NCI-H2029 treated with DMSO at 0.1 percent for 48 hours (cell line): Measurements from ENCODE around the gene LCMT2.
"Not testable (repeated sequence)": the region's sequence is repeated elsewhere in the genome, so short reads cannot be mapped to it uniquely, and the experiment has no call there.

Source experiments
- DNase-seq: peaks from one replicate; lab custom pipeline; 2025; lab: John Stamatoyannopoulos, UW

LCMT2 gene

DNA sequence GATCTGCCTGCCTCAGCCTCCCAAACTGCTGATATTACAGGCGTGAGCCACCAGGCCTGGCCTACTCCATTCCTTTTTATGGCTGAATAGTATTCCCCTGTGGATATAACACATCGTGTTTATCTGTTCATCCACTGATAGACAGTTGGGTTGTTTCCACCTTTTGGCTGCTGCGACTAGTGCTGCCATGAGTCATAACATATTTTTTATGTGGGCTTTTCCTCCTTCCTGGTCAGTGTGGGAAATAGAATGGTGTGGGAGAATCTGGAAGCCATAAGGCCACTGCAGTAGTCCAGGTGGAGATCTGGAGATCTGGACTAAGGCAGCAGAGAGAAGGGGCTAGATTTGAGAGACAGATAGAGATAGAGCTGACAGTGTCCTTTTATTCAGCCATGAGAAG lies 16.2 kb downstream of the LCMT2 start:
- DNase-seq: no peak

DNA sequence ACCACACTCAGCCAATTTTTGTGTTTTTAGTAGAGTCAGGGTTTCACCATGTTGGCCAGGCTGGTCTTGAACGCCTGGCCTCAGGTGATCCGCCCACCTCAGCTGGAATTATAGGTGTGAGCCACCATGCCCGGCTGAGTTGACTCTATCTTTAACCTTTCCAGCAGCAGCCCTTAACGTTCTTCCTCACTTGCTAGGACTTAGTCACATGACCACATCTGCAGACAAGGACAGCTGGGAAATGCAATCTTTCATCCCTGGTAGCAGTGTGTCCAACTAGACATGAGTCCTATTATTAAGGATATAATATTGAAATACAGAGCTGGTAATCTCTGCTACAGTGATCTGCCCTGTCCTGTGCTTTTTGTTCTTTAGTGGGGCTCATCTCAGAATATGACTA lies 18.0 kb downstream of the LCMT2 start:
- no peak for DNase-seq

- no peak for DNase-seq
Measured at GRCh38 chr15:43302205-43302817, 28.1 kb downstream of the LCMT2 start, which contains the start of gene TGM7. TSS of gene TGM7 (minus strand) at chr15:43302255.

DNA sequence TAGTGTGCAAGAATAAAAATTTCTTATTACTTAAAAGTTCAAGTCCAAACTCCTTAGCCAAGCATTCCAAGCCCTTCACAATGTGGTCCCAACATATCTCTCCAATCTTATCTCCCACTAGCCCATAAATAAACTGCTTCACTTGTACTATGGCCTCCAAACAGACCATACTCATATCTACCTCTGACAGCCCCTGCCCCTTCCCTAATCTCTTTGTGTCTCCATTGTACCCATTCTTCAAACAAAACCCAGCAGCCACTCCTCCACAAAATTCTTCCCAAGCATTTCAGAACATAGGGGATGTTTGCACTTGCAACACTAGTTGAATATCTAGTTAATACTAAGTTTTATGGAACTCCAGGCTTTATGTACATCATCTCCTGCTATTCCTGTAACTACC lies 30.5 kb downstream of the LCMT2 start:
- DNase-seq: no peak

GRCh38 chr15:43299411-43299810 lies 31.0 kb downstream of the LCMT2 start:
- no peak for DNase-seq

- no peak for DNase-seq
Measured at GRCh38 chr15:43294091-43294706, 36.2 kb downstream of the LCMT2 start.

DNA sequence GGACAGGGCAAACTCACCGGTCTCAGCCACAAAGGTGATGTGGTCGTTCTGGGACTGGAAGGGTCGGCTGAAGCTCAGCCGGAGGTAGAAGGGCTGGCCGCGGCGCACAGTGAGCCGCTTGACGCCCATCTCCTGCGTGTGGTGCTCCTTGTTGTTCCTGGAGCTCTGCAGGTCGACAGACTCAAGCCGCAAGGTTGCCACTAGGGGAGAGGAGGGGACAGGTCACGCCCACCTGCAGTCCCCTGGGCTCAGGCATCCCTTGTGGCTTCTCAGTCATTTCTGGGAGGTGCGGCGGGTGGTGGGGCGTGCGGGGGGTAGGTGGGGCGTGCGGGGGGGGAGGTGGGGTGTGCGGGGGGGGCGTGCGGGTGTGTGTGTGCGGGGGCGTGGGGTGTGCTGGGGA lies 36.9 kb downstream of the LCMT2 start:
- no peak for DNase-seq

GRCh38 chr15:43292375-43293078 lies 37.8 kb downstream of the LCMT2 start:
- no peak for DNase-seq

- DNase-seq: not testable (repeated sequence)
Measured at GRCh38 chr15:43289656-43290055, 40.7 kb downstream of the LCMT2 start.

DNA sequence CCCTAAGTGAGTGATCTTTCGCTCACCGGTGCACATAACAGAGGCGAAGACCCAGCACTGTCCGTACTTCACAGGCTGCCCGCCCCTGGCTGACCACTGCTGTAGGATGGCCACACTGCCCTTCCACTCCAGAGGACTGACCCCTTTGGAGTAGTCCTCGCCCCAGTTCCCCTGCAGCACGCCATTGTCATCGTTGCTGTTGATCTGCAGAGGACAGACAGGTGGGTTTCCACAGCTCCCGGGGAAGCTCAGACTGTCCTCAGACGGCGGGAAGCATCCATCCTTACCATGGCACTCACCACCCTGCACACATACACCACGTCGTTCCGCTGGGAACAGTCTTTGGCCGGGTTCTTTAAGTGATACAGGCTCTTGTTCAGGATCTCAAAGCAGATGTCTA lies 43.1 kb downstream of the LCMT2 start:
- no peak for DNase-seq

- DNase-seq: no peak
Measured at GRCh38 chr15:43286074-43286473, 44.3 kb downstream of the LCMT2 start.

DNA sequence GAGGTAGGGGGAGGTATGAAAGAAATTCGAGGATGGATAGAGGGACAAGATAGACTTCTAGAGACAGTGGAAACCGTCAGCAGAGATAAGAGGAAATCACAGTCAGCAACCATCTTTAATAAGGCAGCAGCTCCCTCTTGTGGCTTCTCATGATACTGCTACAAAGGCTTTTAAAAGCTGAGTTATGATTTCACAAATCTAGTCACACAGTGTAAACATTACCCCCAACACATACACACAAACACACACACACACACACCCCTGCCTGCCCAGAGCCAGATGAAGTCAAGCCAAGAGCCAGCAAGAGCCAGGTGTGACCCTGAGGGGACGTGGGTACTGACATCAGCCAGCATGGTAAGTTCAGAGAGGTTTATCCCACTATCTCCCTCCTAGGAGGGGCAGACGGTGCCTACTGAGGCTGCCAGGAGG lies 44.8 kb downstream of the LCMT2 start:
- peak; percentile 24 for DNase-seq

DNA sequence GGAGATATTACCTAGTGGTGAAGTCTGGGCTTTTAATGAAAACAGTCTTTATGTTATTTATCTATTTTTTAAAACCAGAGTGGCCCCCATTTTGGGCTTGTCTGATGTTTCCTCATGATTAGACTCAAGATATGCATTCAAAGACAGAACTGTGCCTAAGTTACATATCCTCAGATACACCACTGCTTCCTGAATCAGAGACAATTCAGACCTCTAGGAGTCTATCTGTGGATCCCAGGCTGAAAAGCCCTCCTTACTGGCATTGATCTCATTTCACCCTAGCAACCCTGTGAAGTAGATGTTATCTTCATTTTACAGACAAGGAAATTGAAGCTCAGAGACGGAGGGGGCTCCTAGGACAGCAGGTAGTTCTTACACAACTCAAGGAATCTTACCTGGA lies 46.8 kb downstream of the LCMT2 start:
- DNase-seq: no peak

DNA sequence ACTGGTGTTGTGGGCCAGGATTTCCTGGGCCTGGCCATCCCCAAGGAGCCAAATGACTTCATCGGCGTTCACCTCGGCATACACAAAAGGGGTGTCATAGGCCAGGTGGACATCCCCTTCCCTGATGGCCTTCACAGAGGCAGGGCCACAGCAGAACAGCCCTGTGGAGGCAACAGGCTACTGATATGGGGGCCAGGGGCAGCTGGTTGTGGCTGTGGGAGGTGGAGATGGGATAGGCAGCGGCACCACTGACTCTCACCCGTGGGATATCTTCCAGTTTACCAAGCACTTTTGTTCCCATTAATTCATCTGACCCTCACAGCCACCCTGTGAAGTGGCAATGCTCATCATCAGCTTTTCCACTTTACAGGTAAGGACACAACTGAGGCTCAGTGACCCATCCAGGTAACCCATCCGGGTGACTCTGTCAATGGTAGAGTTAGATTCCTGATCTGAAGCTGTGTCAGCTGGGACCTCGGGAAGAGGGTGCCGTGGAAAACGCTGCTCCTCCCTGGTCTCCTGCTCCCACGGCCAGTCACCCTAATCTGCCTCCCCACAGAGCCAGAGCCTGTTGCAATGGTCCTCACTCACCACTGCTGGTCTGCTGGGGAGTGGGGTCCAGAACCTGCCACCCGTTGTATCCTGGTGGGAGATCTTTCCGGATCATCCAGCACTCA lies 48.3 kb downstream of the LCMT2 start:
- DNase-seq: no peak

DNA sequence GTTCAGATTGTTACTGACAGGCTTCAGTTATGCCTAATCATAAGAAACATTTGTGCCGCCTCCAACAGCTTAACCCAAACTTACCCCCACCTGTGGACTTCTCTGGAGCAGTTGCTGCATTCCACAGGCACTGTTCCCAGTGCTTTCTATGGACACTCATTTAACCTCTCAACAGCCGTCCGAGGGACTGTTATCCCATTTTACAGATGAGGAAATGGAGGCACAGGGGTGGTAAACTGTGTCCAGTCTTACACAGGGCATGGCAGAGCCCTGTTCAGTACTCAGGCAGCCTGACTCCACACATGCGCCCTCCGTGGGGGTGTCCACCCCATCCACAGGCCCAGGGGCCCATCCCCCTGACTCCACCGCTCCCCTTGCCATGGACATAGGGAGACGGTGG lies 49.4 kb downstream of the LCMT2 start:
- no peak for DNase-seq

DNA sequence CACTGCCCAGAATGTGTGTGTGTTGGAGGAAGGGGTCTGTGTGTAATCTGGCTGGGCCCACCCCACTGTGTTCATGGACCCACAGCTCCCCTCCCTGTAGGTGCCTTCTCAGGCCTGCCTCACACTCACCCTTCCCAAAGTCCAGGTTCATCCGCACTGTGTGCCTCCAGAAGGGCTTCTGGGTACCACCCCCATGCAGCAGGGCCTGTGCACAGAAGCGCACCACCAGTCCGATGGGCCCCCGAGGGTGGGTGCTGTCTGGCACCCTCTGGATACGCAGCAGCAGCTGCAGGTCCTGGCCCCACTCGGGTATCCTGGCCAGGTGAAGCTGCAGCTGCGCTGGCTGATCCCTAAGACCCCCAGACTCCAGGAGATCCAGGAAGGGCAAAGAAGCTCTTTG lies 50.9 kb downstream of the LCMT2 start:
- no peak for DNase-seq

GRCh38 chr15:43278869-43279268 lies 51.5 kb downstream of the LCMT2 start:
- no peak for DNase-seq

DNA sequence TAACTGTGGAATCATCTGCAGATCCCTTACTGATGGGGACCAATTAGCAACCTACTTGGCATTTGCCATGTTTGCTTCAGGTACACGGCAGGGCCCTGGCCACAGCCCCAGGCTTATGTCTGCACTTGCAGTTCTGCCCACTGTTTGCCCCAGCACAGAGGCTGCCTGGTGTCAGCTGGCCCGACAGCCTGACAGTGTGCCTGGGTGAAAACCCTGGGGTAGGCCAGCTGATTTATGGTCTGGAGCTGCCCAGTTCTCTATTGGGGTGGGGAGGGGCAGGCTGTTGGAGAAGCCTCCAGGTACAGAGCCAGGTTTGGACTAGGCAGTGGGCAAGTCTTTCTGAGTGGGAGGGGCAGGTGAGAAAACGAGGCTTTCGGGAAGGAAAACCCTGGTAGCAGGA lies 52.5 kb downstream of the LCMT2 start:
- DNase-seq: no peak

GRCh38 chr15:43277231-43277823 lies 53.0 kb downstream of the LCMT2 start:
- no peak for DNase-seq

DNA sequence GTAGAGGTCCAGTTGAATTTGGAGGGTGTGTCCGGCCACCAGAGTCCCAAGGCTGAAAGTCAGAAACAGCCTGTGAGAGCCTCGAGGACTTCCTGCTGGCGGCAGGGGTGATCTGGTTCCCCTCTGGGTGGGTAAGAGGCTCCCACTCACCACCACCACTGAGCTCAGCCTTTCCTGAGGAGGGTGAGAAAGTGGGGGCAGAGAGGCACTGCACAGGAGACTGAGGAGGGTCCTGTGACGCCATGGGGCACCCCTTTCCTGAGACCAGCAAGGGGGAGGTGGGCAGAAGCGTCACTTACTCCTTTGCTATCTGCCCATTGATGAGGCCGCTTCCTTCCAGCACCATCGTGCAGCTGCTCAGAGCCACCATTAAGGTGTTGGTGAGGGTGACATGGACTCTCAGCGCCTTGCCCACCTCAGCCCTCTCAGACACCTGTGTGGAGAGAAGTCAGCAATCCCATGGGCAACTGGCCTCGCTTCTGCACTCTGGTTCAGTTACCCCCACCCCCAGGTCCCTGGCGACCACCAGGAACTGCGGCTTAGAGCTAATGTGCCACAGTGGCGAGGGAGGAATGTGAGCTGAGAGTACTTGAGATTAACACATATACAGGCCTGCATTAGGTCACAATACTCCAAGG lies 53.7 kb downstream of the LCMT2 start:
- no peak for DNase-seq

- DNase-seq: no peak
Measured at GRCh38 chr15:43275740-43276562, 54.4 kb downstream of the LCMT2 start.
